Activated T-helper 9 cell treated with anti-CD3 and anti-CD28 coated beads, Interleukin-2, amount 50 U/mL, for 16 hours (primary cell): ENCODE measurements around the gene SLCO3A1.

Experiments used
- DNase-seq: peaks from one replicate; pipeline ENCODE4 v3.0.0-alpha.2; 2020; ENCODE audit warnings: low read depth

The SLCO3A1 gene

GRCh38 chr15:91912336-91912735 is 58.8 kb downstream of the SLCO3A1 start:
- DNase-seq = no peak

- DNase-seq = no peak
These were observed 60.1 kb downstream of the SLCO3A1 start for GRCh38 chr15:91913560-91913959.

GRCh38 chr15:91915576-91915975 is 62.1 kb downstream of the SLCO3A1 start:
- no peak for DNase-seq

GRCh38 chr15:91916051-91916450 is 62.5 kb downstream of the SLCO3A1 start:
- no peak for DNase-seq

- DNase-seq = no peak
These were observed 64.3 kb downstream of the SLCO3A1 start for GRCh38 chr15:91917686-91918360.

- no peak for DNase-seq
These were observed 65.6 kb downstream of the SLCO3A1 start for GRCh38 chr15:91919014-91919534.

GRCh38 chr15:91921188-91921842 is 67.8 kb downstream of the SLCO3A1 start:
- no peak for DNase-seq

- DNase-seq = no peak
These were observed 68.3 kb downstream of the SLCO3A1 start for GRCh38 chr15:91921843-91922198.

GRCh38 chr15:91922646-91923547 is 69.4 kb downstream of the SLCO3A1 start:
- no peak for DNase-seq

- no peak for DNase-seq
These were observed 70.7 kb downstream of the SLCO3A1 start for GRCh38 chr15:91924183-91924582.

GRCh38 chr15:91924837-91925495 is 71.5 kb downstream of the SLCO3A1 start:
- DNase-seq = no peak

- DNase-seq = no peak
These were observed 72.3 kb downstream of the SLCO3A1 start for GRCh38 chr15:91925794-91926193.

GRCh38 chr15:91926908-91927270 is 73.4 kb downstream of the SLCO3A1 start:
- no peak for DNase-seq

- no peak for DNase-seq
These were observed 74.1 kb downstream of the SLCO3A1 start for GRCh38 chr15:91927585-91927984.

GRCh38 chr15:91928675-91929074 is 75.2 kb downstream of the SLCO3A1 start:
- no peak for DNase-seq

- DNase-seq = no peak
These were observed 76.0 kb downstream of the SLCO3A1 start for GRCh38 chr15:91929509-91929908.

GRCh38 chr15:91930092-91930491 is 76.6 kb downstream of the SLCO3A1 start:
- no peak for DNase-seq

- no peak for DNase-seq
These were observed 82.8 kb downstream of the SLCO3A1 start for GRCh38 chr15:91936182-91936775.

GRCh38 chr15:91936927-91937326 is 83.4 kb downstream of the SLCO3A1 start:
- DNase-seq = no peak

- DNase-seq = no peak
These were observed 84.6 kb downstream of the SLCO3A1 start for GRCh38 chr15:91938136-91938535.

- DNase-seq = no peak
These were observed 85.9 kb downstream of the SLCO3A1 start for GRCh38 chr15:91939403-91939831.
